ENCODE data around the gene NTHL1. TPM values are rescaled to one million over a fixed set of nuclear protein-coding genes. Genes with fewer than 3 reads are reported as not detected.

Gene NTHL1
- total and polyA plus RNA-seq, 2 of the 13 experiments (the other 11 are each of a cell fraction or from before 2014, with no cell fraction given): 47.5 to 64.9 TPM

DNA sequence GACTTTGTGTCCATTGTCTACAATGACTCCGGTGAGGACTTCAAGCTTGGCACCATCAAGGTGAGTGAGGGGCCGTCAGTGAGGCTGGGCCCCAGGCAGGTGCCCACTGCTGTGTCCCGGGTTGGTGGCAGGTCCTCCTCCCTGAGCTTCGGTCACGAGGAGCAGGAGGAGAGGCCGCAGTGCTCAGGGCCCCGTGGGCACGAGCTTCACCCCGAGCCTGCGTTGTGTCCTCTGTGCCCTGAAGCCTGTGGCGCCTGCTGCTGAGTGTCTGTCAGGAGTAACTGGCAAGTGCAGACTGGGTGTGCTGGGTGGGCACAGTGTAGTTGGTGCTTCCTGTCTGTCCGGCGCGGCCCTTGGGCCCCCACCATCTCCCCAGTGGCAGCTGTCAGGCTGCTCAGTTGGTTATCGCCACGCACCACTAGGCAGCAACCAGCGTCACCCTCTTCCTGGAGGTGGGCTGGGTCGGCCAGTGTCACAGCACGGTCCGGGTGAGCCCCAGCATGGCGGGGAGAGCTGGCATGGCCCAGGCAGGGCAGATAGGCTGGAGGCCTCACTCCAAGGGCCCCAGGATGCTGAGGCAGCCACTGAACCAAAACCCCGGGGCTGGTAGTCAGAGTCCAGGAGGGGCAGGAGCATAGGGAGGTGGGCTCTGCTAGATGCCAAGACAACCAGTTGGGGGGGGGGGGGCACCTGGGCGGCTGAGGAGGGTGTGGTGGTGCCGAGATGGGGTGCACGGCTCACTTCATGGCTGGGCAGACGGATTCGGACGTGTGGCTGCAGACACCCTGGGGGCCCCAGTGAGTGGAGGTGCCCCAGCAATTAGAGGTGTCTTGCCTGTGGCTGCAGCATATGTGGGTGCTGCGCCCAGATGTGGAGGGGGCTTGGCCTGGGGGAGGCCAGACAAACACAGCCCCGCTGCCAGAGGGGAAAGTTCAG lies 39.4 kb upstream of the NTHL1 start:
- Histone ChIP-seq H3K4me2 (ENCODE audit: low read depth, low read length) (no peak overlapping the region), H3K79me2 (ENCODE audit: insufficient read depth, low read length) (no peaks in the 10 kb centered on the region), H2AFZ (ENCODE audit: low read length) (no peak overlapping the region), H3K27ac (ENCODE audit: extremely low read length, insufficient read depth, low read length) (no peak overlapping the region), H3K9ac (ENCODE audit: insufficient read depth, low read depth, low read length) (no peak overlapping the region), H4K20me1 (ENCODE audit: insufficient read depth, low read length) (no peaks in the 10 kb centered on the region), H3K36me3 (replicated peaks in 1 of 2; ENCODE audit: control insufficient read depth in 1 of 2, insufficient read depth in 2 of 2, low read length in 2 of 2) (peaks cover 12 to 22% of the 10 kb centered on the region in 2 experiments; a peak in 3 of 5 replicates), H3K27me3 (ENCODE audit: control insufficient read depth in 1 of 2, insufficient read depth in 2 of 2, low read length in 2 of 2) (no peaks in the 10 kb centered on the region), H3K4me1 (ENCODE audit: insufficient read depth, low read length) (no peaks in the 10 kb centered on the region), H3K9me3 (ENCODE audit: low read length) (no peaks in the 10 kb centered on the region), H3K4me3 (replicated peaks in 1 of 3; ENCODE audit: insufficient read depth in 1 of 3, low read depth in 2 of 3, low read length in 3 of 3) (no peak overlapping the region)
- in situ Hi-C loops (cut with HindIII; ENCODE audit: extremely low pct_ligation_motif_present, low pct_unique_long_range_greater_than_20kb): loop anchor here (5.0 to 10.0 kb wide), 2 partner anchors 58 to 65 kb away; partner anchors contain the start of gene RAB26
- ATAC-seq (no peak), DNase-seq (ENCODE audit: low spot score) (no peak), FAIRE-seq (no peak)
- CTCF ChIA-PET (ENCODE audit: low intra/inter-chr PET ratio, low total read pairs): no interaction called here
- 96% methylated on average over 17 of the region's 30 CpGs for WGBS (ENCODE audit: low lambda C conversion rate)
- no TSS peak for BruUV-seq (replicated peaks)
- intact Hi-C loops (cut with micrococcal nuclease; ENCODE audit: unreplicated experiment): no loop called here
- POLR2A ChIA-PET: no interaction called here
- TF ChIP-seq FOXM1 (CRISPR knock-in tag; IDR thresholded peaks at IDR 0.05): no peak
- TF ChIP-seq MAFF (IDR thresholded peaks at IDR 0.05; ENCODE audit: low read depth, low read length): no peak
- TF ChIP-seq PHF5A (CRISPR knock-in tag; IDR thresholded peaks at IDR 0.05; ENCODE audit: low read depth, unreplicated experiment): no peak
- TF ChIP-seq ZC3H13 (CRISPR knock-in tag; IDR thresholded peaks at IDR 0.05): no peak
- TF ChIP-seq BORCS8-MEF2B (CRISPR knock-in tag; IDR thresholded peaks at IDR 0.05): no peak
- TF ChIP-seq AGO1 (IDR thresholded peaks at IDR 0.05; ENCODE audit: low read depth, low read length, poor library complexity, severe bottlenecking): peak; percentile 37
- TF ChIP-seq HNRNPL (IDR thresholded peaks at IDR 0.05; ENCODE audit: low read depth, low read length): 0 out of 2 replicates have a peak, but pooled peaks have one; percentile 47
- no peak for TF ChIP-seq ARNTL (CRISPR knock-in tag; IDR thresholded peaks at IDR 0.05)
- no peak for TF ChIP-seq MED8 (CRISPR knock-in tag; IDR thresholded peaks at IDR 0.05; ENCODE audit: insufficient replicate concordance)
- TF ChIP-seq, protein P1, sequence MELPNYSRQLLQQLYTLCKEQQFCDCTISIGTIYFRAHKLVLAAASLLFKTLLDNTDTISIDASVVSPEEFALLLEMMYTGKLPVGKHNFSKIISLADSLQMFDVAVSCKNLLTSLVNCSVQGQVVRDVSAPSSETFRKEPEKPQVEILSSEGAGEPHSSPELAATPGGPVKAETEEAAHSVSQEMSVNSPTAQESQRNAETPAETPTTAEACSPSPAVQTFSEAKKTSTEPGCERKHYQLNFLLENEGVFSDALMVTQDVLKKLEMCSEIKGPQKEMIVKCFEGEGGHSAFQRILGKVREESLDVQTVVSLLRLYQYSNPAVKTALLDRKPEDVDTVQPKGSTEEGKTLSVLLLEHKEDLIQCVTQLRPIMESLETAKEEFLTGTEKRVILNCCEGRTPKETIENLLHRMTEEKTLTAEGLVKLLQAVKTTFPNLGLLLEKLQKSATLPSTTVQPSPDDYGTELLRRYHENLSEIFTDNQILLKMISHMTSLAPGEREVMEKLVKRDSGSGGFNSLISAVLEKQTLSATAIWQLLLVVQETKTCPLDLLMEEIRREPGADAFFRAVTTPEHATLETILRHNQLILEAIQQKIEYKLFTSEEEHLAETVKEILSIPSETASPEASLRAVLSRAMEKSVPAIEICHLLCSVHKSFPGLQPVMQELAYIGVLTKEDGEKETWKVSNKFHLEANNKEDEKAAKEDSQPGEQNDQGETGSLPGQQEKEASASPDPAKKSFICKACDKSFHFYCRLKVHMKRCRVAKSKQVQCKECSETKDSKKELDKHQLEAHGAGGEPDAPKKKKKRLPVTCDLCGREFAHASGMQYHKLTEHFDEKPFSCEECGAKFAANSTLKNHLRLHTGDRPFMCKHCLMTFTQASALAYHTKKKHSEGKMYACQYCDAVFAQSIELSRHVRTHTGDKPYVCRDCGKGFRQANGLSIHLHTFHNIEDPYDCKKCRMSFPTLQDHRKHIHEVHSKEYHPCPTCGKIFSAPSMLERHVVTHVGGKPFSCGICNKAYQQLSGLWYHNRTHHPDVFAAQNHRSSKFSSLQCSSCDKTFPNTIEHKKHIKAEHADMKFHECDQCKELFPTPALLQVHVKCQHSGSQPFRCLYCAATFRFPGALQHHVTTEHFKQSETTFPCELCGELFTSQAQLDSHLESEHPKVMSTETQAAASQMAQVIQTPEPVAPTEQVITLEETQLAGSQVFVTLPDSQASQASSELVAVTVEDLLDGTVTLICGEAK (IDR thresholded peaks at IDR 0.05): no peak
- TF ChIP-seq, protein P1 (CRISPR knock-in tag; IDR thresholded peaks at IDR 0.05): no peak
- TF ChIP-seq, protein P2, sequence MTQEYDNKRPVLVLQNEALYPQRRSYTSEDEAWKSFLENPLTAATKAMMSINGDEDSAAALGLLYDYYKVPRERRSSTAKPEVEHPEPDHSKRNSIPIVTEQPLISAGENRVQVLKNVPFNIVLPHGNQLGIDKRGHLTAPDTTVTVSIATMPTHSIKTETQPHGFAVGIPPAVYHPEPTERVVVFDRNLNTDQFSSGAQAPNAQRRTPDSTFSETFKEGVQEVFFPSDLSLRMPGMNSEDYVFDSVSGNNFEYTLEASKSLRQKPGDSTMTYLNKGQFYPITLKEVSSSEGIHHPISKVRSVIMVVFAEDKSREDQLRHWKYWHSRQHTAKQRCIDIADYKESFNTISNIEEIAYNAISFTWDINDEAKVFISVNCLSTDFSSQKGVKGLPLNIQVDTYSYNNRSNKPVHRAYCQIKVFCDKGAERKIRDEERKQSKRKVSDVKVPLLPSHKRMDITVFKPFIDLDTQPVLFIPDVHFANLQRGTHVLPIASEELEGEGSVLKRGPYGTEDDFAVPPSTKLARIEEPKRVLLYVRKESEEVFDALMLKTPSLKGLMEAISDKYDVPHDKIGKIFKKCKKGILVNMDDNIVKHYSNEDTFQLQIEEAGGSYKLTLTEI (CRISPR knock-in tag; conservative IDR thresholded peaks at IDR 0.05): no peak
- 0 out of 2 replicates have a peak, but pooled peaks have one; percentile 4 for TF ChIP-seq POLR2G (IDR thresholded peaks at IDR 0.05; ENCODE audit: low read depth, low read length)
